Measurements from ENCODE around the gene CHRM2.

The CHRM2 gene

GRCh38 chr7:137025469-137026175 lies 157.2 kb downstream of the CHRM2 start:
- DNase-seq (ENCODE audit: low read depth in 3 of 3), result no peak

- no peak for DNase-seq (ENCODE audit: low read depth in 3 of 3)
Observed at GRCh38 chr7:137026176-137026500, 157.7 kb downstream of the CHRM2 start.

DNA sequence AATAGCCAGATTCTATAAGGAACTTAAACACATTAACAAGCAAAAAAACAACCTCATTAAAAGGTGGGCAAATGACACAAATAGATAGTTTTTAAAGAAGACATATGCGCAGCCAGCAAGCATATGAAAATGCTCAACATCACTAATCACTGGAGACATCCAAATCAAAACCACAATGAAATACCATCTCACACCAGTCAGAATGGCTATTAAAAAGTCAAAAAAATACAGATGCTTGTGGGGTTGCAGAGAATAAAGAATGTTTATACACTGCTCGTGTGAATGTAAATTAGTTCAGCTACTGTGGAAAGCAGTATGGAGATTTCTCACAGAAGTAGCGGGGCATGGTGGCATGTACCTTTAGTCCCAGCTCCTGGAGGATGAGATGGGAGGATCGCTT lies 164.0 kb downstream of the CHRM2 start:
- no peak for DNase-seq (ENCODE audit: low read depth in 3 of 3)

GRCh38 chr7:137036768-137037167 lies 168.3 kb downstream of the CHRM2 start:
- no peak for DNase-seq (ENCODE audit: low read depth in 3 of 3)

- no peak for DNase-seq (ENCODE audit: low read depth in 3 of 3)
Observed at GRCh38 chr7:137038706-137039105, 170.3 kb downstream of the CHRM2 start.

DNA sequence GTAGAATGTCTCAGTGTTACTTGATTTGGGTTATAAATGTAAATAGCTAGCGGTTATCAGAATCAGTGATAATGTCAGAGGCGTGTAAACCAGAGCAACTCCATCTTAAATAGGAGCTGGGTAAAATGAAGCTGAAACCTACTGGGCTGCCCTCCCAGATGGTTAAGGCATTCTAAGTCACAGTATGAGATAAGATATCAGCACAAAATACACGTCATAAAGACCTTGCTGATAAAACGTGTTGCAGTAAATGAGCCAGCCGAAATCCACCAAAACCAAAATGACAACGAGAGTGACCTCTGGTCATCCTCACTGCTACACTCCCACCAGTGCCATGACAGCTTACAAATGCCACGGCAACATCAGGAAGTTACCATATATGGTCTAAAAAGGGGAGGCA lies 172.3 kb downstream of the CHRM2 start:
- DNase-seq (ENCODE audit: low read depth in 3 of 3), result no peak

DNA sequence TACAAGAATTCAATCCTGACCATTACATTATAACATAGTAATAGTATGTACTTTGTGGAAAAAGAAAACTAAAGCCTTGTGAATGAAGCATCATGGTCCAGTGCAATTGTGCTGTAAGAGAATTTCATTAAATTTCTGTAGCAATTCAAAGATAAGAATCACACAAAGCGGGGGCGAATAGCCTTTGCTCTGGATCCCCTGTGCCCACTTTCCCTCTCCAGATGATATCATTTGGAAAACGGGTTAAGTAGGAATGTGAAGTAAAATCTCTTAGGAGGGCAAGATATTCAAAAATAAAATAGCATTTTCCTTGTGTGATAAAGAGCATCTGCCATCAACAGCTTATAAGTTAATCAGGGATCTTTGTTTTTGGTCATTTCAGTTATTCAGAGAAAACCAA lies 177.1 kb downstream of the CHRM2 start:
- no peak for DNase-seq (ENCODE audit: low read depth in 3 of 3)

GRCh38 chr7:137069249-137069963 lies 201.0 kb downstream of the CHRM2 start:
- DNase-seq (ENCODE audit: low read depth in 3 of 3), result no peak

Data from stimulated activated CD4-positive, alpha-beta T cell treated with anti-CD3 and anti-CD28 coated beads, TNF-alpha, amount 100 ng/mL, for 48 hours (primary cell).